Mucosa of descending colon (tissue), 3 donors: Measurements from ENCODE around the gene TGFBR3. TPM values are rescaled to one million over a fixed set of nuclear protein-coding genes. Genes with fewer than 3 reads are reported as not detected.

Experiments used
- ATAC-seq: fragments of 200-7000 bp; cut with Tn5 transposase; one replicate; pipeline ENCODE4 v1.9.1; 2020; ENCODE audit warnings: mild to moderate bottlenecking, moderate library complexity
- DNase-seq, 3 donors: peaks; one replicate each; pipeline ENCODE4 v3.0.0-alpha.2; 2020
- H3K36me3 ChIP-seq: fragments of 200-600 bp; one replicate; pipeline ENCODE4 v1.8.0; 2021; ENCODE audit warnings: low read depth, mild to moderate bottlenecking
- H3K4me1 ChIP-seq: fragments of 200-600 bp; one replicate; pipeline ENCODE4 v1.8.0; 2021; ENCODE audit warnings: low read depth, mild to moderate bottlenecking
- H3K4me3 ChIP-seq: fragments of 200-600 bp; one replicate; pipeline ENCODE4 v1.8.0; 2021; ENCODE audit warnings: mild to moderate bottlenecking
- H3K9me3 ChIP-seq: fragments of 200-600 bp; one replicate; pipeline ENCODE4 v1.8.0; 2021; ENCODE audit warnings: mild to moderate bottlenecking
- intact Hi-C, 2 donors: fragments of 100-400 bp; cut with DNase I in 1 of 2; cut with micrococcal nuclease in 1 of 2; formaldehyde crosslinking; loops; one replicate each; pipeline versions ENCODE4 v1.11.0 to v1.11.1; 2022; cut with DNase I, micrococcal nuclease
- total RNA-seq, 3 donors: library from RNA; stranded (reverse); fragmentation: NEBNext Ultra II Directional in 2 of 3; extraction: Animal tissue kit (Norgen Biotek cat#: 25700) in 2 of 3; gene quantifications; one replicate each; pipeline versions ENCODE4 v1.2.1 to v1.2.4, GENCODE V29; 2021 to 2023
- TF ChIP-seq, protein P1 (sequence below): fragments of 200-600 bp; IDR thresholded peaks from one replicate; pipeline ENCODE4 v1.8.0; 2022; ENCODE audit warnings: antibody characterized with exemption, mild to moderate bottlenecking
- donor health status: DM: no; HTN: no; CAD: no; lungs with moderate emphysema.
- donor health status: DM: no; HTN: no; CAD: no.
- donor health status: DM: no; HTN: yes; CAD: no.

TGFBR3 gene
- total RNA-seq, 3 donors from 2014 or later, result 11.6 to 89.7 (median 21.1) TPM

DNA sequence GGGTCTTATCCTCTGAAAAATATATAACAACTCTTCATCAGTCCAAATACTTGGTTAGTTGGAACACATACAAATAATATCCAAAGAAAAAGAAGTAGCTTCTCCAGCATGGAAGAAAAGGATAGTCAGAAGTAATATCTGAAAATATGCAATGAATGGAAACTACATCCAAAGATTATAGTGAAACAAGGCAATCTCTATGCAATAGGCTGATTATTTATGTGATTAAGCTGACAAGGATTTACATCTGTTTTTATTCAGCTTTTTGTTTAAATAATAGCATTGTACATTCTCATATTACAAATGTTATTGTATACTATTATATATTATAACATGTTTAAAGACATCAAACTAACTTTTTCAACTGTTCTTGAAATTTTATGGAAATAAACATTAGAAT is 15.3 kb upstream of the TGFBR3 start:
- intact Hi-C loops, result no loop called here
- no peaks in the 10 kb centered on the region for H3K36me3 ChIP-seq
- ATAC-seq, result no peak

DNA sequence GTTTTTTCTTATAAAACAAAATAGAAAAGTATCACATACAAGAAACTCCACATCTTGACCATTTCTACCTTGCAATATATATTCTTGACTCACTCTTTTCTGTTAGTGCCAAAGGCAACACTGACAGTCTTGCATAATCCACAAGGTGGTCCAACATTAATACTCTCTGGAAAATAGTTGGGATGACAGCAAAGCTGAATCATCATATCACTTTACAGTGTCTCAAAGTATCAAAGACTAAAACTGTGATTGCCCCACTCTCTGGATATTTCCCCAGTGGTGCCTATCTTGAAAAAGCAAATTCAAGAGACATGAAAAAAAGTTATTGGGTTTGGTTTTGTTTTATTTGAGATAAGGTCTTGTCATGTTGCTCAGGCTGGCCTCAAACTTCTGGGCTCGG is 14.6 kb upstream of the TGFBR3 start:
- H3K4me3 ChIP-seq, result no peak overlapping the region
- H3K4me1 ChIP-seq, result no peaks in the 10 kb centered on the region
- DNase-seq (no peak), ATAC-seq (no peak)
- H3K36me3 ChIP-seq, result no peaks in the 10 kb centered on the region
- H3K9me3 ChIP-seq, result no peaks in the 10 kb centered on the region
- intact Hi-C loops, result no loop called here
- TF ChIP-seq, protein P1, sequence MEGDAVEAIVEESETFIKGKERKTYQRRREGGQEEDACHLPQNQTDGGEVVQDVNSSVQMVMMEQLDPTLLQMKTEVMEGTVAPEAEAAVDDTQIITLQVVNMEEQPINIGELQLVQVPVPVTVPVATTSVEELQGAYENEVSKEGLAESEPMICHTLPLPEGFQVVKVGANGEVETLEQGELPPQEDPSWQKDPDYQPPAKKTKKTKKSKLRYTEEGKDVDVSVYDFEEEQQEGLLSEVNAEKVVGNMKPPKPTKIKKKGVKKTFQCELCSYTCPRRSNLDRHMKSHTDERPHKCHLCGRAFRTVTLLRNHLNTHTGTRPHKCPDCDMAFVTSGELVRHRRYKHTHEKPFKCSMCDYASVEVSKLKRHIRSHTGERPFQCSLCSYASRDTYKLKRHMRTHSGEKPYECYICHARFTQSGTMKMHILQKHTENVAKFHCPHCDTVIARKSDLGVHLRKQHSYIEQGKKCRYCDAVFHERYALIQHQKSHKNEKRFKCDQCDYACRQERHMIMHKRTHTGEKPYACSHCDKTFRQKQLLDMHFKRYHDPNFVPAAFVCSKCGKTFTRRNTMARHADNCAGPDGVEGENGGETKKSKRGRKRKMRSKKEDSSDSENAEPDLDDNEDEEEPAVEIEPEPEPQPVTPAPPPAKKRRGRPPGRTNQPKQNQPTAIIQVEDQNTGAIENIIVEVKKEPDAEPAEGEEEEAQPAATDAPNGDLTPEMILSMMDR, result no peak

More for the DNA sequence above, 15.3 kb upstream of the TGFBR3 start:
- Histone ChIP-seq H3K4me3 (no peak overlapping the region), H3K9me3 (no peaks in the 10 kb centered on the region), H3K4me1 (no peaks in the 10 kb centered on the region)
- DNase-seq, result no peak
- TF ChIP-seq, protein P1, result no peak

DNA sequence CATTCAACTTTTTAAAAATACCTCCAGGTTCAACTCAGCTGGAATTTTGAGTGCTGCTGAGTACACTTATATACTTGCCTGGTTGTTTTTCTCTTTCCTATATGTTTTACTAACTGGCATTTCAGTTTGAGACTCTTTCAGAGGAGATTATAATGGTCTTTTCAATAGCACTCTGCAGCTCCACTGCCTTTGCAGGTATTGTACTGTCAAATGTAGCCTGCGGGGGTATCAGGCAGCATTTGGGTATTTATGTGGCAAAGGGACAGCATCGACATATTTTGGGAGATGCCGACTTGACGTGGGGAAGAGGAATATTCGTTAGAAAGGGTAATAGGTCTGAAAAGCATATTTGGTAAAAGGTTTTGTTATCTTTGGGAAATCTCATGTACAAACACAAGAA is 11.1 kb upstream of the TGFBR3 start:
- ATAC-seq, result no peak

DNA sequence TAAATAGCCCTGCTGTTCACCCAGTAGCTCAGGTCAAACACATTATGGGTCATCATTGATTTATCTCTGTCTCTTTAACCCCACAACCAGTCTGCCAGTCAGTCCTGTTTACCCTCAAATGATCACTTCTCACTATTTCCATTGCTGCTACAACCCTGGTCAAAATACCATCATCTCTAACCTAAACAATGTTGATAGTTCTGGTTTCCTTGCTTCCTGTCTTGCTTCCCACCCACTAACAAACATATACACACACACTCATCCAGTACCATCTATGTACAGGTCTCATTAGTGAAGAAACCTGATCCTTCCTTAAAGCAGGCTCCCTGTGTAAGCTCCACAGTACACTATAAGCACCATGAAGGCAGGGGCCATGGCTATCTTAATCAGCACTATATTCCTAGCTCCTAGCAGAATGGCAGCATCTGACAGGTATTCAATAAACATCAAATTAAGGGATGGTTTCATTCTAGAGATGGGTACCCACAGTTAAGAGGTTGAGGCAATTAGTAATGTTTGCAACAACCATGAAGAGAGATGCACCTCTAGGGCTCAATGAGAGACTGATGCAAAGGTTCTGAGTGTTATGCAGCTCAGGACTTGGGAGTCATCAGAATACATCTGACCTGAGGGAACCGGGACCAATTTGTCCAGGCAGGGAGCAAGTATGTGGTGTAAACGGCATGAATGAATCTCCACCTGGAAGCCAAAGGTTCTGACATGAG is 10.0 kb upstream of the TGFBR3 start:
- H3K4me3 ChIP-seq, result no peak overlapping the region
- no peaks in the 10 kb centered on the region for H3K36me3 ChIP-seq
- H3K9me3 ChIP-seq, result no peaks in the 10 kb centered on the region
- intact Hi-C loops, result no loop called here
- ATAC-seq, result no peak
- DNase-seq, result no peak
- H3K4me1 ChIP-seq, result no peaks in the 10 kb centered on the region
- TF ChIP-seq, protein P1, result no peak

More for the DNA sequence above, 11.1 kb upstream of the TGFBR3 start:
- Histone ChIP-seq H3K9me3 (no peaks in the 10 kb centered on the region), H3K36me3 (no peaks in the 10 kb centered on the region), H3K4me1 (no peaks in the 10 kb centered on the region), H3K4me3 (no peak overlapping the region)
- intact Hi-C loops, result no loop called here
- TF ChIP-seq, protein P1, result no peak
- no peak for DNase-seq

GRCh38 chr1:91894036-91894761 is 8.2 kb upstream of the TGFBR3 start:
- Histone ChIP-seq H3K4me3 (no peak overlapping the region), H3K4me1 (no peaks in the 10 kb centered on the region), H3K36me3 (no peaks in the 10 kb centered on the region), H3K9me3 (no peaks in the 10 kb centered on the region)
- DNase-seq (no peak), ATAC-seq (no peak)
- intact Hi-C loops, result no loop called here
- TF ChIP-seq, protein P1, result no peak
